HepG2 (cell line): ENCODE results near the gene AQP6. TPM values are rescaled to one million over a fixed set of nuclear protein-coding genes. Genes with fewer than 3 reads are reported as not detected.

Experiments used
- GABPB1 ChIP-seq: IDR thresholded peaks from 2 replicates; pipeline ENCODE4 v1.6.1; 2016; ENCODE audit warnings: mild to moderate bottlenecking, missing genetic modification reagents, moderate library complexity, missing compliant biosample characterization
- KMT2A ChIP-seq: sonication (generic); formaldehyde crosslinking; IDR thresholded peaks from 2 replicates; pipeline ENCODE4 v1.4.0; 2020; ENCODE audit warnings: missing genetic modification reagents
- TCF7 ChIP-seq: sonication (generic); IDR thresholded peaks from 2 replicates; pipeline ENCODE4 v1.6.1; 2016; ENCODE audit warnings: antibody characterized with exemption, low read depth
- ZBTB42 ChIP-seq: sonication (generic); formaldehyde crosslinking; IDR thresholded peaks from 2 replicates; pipeline ENCODE4 v1.5.0; 2020; ENCODE audit warnings: mild to moderate bottlenecking, missing genetic modification reagents
- ZNF318 ChIP-seq: sonication (generic); formaldehyde crosslinking; IDR thresholded peaks from 2 replicates; pipeline ENCODE4 v1.4.0; 2020; ENCODE audit warnings: mild to moderate bottlenecking, missing genetic modification reagents
- polyA plus RNA-seq, 8 experiments: library from polyadenylated mRNA; depleted of rRNA in 3 of 8; stranded (reverse) in 7 of 8; unstranded in 1 of 8; fragments of >200 nt; fragmentation: Illumina TruSeq in 4 of 8; extraction: Trizol in 4 of 8; gene quantifications; 2 replicates each; pipeline versions ENCODE4 v1.2.1 to v1.2.3, GENCODE V29; 2011 to 2016; ENCODE audit warnings: low read depth in 4 of 8, missing spikeins in 1 of 8, mixed read lengths in 1 of 8; ENCODE audit not compliant: insufficient read depth in 1 of 8
- total RNA-seq, 5 experiments: library from RNA; depleted of rRNA; stranded (reverse); fragments of >200 nt; fragmentation: Illumina TruSeq; extraction: Trizol; gene quantifications; 2 replicates each; pipeline ENCODE4 v1.2.3, GENCODE V29; 2016; ENCODE audit warnings: low read depth in 1 of 5

The AQP6 gene
- total and polyA plus RNA-seq, 2 of the 13 experiments (the other 11 are each of a cell fraction or from before 2014, with no cell fraction given), result 0.32 to 1.3 TPM

GRCh38 chr12:49969651-49970429 is 2.9 kb upstream of the AQP6 start (continued):
- TF ChIP-seq ZNF318 (CRISPR knock-in tag) (no peak), TCF7 (no peak), KMT2A (CRISPR knock-in tag) (no peak), GABPB1 (CRISPR knock-in tag) (no peak), ZBTB42 (CRISPR knock-in tag) (no peak)
